ENCODE measurements around the gene STAG1.
"Not testable (repeated sequence)": the region's sequence is repeated elsewhere in the genome, so short reads cannot be mapped to it uniquely, and the experiment has no call there.

STAG1 gene

GRCh38 chr3:136380530-136380929, 371.6 kb downstream of the STAG1 start:
- no peak for DNase-seq

GRCh38 chr3:136378011-136378410, 374.2 kb downstream of the STAG1 start:
- no peak for DNase-seq

- no peak for DNase-seq
Measured at GRCh38 chr3:136377508-136377907, 374.7 kb downstream of the STAG1 start.

GRCh38 chr3:136375800-136376199, 376.4 kb downstream of the STAG1 start:
- DNase-seq = not testable (repeated sequence)

- peak; percentile 25 to 63 for DNase-seq
Measured at GRCh38 chr3:136366289-136366688, 385.9 kb downstream of the STAG1 start.

GRCh38 chr3:136353461-136353860, 398.7 kb downstream of the STAG1 start:
- no peak for DNase-seq

GRCh38 chr3:136351905-136352304, 400.3 kb downstream of the STAG1 start:
- DNase-seq = no peak

GRCh38 chr3:136351351-136351750, 400.8 kb downstream of the STAG1 start:
- no peak for DNase-seq

- DNase-seq = no peak
Measured at GRCh38 chr3:136350557-136350956, 401.6 kb downstream of the STAG1 start.

GRCh38 chr3:136350132-136350531, 402.0 kb downstream of the STAG1 start:
- DNase-seq = no peak

GRCh38 chr3:136346486-136346885, 405.7 kb downstream of the STAG1 start:
- DNase-seq = no peak

- no peak for DNase-seq
Measured at GRCh38 chr3:136343873-136344555, 408.2 kb downstream of the STAG1 start.

GRCh38 chr3:136343446-136343845, 408.7 kb downstream of the STAG1 start:
- peak in 1 of 2 experiments; percentile 23 for DNase-seq

- DNase-seq = no peak
Measured at GRCh38 chr3:136336329-136337100, 415.7 kb downstream of the STAG1 start.

GRCh38 chr3:136334726-136335125, 417.5 kb downstream of the STAG1 start:
- not testable (repeated sequence) for DNase-seq

- DNase-seq = no peak
Measured at GRCh38 chr3:136334209-136334608, 418.0 kb downstream of the STAG1 start.

- DNase-seq = no peak
Measured at GRCh38 chr3:136332776-136333175, 419.4 kb downstream of the STAG1 start.

GRCh38 chr3:136332302-136332701, 419.9 kb downstream of the STAG1 start:
- DNase-seq = no peak

- DNase-seq = no peak
Measured at GRCh38 chr3:136330900-136331299, 421.3 kb downstream of the STAG1 start.

GRCh38 chr3:136329593-136329992, 422.6 kb downstream of the STAG1 start:
- no peak for DNase-seq

GRCh38 chr3:136327671-136328070, 424.5 kb downstream of the STAG1 start:
- no peak for DNase-seq

GRCh38 chr3:136326316-136326715, 425.9 kb downstream of the STAG1 start:
- no peak for DNase-seq

GRCh38 chr3:136311968-136312367, 440.2 kb downstream of the STAG1 start:
- no peak for DNase-seq

GRCh38 chr3:136311261-136311660, 440.9 kb downstream of the STAG1 start:
- no peak for DNase-seq
